Coronary artery (tissue), 2 donors: ENCODE measurements around the gene PPM1N.

Source experiments
- DNase-seq: peaks from one replicate; pipeline ENCODE4 v3.0.0-alpha.2; 2017; ENCODE audit warnings: low spot score
- H3K27ac ChIP-seq, 2 donors: fragments of 200-600 bp; sonication (generic); one replicate each; pipeline ENCODE4 v1.5.1; 2016 to 2019
- H3K4me3 ChIP-seq: fragments of 200-600 bp; sonication (generic); 2 replicates; pipeline ENCODE4 v1.5.1; 2016; ENCODE audit warnings: mild to moderate bottlenecking, moderate library complexity
- CTCF ChIP-seq: fragments of 200-600 bp; sonication (generic); IDR thresholded peaks from one replicate; pipeline ENCODE4 v1.5.1; 2019; ENCODE audit warnings: antibody characterized with exemption

PPM1N gene, protein sequence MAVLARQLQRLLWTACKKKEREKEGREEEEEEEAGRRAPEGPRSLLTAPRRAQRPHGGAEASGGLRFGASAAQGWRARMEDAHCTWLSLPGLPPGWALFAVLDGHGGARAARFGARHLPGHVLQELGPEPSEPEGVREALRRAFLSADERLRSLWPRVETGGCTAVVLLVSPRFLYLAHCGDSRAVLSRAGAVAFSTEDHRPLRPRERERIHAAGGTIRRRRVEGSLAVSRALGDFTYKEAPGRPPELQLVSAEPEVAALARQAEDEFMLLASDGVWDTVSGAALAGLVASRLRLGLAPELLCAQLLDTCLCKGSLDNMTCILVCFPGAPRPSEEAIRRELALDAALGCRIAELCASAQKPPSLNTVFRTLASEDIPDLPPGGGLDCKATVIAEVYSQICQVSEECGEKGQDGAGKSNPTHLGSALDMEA

DNA sequence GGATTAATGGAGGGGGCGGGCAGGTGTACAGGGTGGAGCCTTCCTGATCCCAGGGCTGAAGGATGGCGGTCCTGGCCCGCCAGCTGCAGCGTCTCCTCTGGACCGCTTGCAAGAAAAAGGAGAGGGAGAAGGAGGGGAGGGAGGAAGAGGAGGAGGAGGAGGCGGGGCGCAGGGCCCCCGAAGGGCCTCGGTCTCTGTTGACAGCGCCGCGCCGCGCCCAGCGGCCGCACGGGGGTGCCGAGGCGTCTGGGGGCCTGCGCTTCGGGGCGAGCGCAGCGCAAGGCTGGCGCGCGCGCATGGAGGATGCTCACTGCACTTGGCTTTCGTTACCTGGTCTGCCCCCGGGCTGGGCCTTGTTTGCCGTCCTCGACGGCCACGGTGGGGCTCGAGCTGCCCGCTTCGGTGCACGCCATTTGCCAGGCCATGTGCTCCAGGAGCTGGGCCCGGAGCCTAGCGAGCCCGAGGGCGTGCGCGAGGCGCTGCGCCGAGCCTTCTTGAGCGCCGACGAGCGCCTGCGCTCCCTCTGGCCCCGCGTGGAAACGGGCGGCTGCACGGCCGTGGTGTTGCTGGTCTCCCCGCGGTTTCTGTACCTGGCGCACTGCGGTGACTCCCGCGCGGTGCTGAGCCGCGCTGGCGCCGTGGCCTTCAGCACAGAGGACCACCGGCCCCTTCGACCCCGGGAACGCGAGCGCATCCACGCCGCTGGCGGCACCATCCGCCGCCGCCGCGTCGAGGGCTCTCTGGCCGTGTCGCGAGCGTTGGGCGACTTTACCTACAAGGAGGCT lies at the start of gene PPM1N:
Gene PPM1N, plus strand, starts transcription at position 33 of the 785 bp plus-strand sequence. Its CDS starts 30 bp downstream, at position 63.
- Histone ChIP-seq H3K4me3 (peak within 1 kb of the TSS; percentile 79), H3K27ac (peak within 1 kb of the TSS in 1 of 2 donors; percentile 46)
- TF ChIP-seq CTCF = no peak
- no peak for DNase-seq

GRCh38 chr19:45448887-45449299 lies 49.4 kb upstream of the PPM1N start:
- no peak overlapping the region for H3K27ac ChIP-seq
- no peak for TF ChIP-seq CTCF
- no peak for DNase-seq
- H3K4me3 ChIP-seq = no peak overlapping the region

DNA sequence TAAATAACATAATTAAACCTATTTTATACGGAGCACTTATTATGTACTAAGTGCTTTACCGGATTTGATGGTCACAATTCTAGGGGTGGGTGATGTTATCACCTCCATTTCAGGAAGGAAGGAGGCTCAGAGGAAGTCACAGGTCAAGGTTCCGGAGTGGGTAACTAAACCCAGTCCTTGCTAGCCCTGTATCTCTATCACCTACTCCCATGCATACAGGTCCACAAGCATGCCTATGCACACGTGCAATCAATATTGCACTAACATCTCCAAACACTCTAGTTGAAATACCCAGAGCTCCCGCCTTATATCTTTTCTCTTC lies 48.3 kb upstream of the PPM1N start:
- Histone ChIP-seq H3K4me3 (peak overlapping the region; percentile 90), H3K27ac (peak overlapping the region; percentile 58 to 86)
- no peak for TF ChIP-seq CTCF
- no peak for DNase-seq

GRCh38 chr19:45451131-45451849 lies 47.0 kb upstream of the PPM1N start:
- Histone ChIP-seq H3K4me3 (peak overlapping the region; percentile 90), H3K27ac (peak overlapping the region; percentile 83 to 96)
- no peak for TF ChIP-seq CTCF
- peak; percentile 83 for DNase-seq

- no peak overlapping the region for H3K4me3 ChIP-seq
- peak overlapping the region in 1 of 2 donors; percentile 96 for H3K27ac ChIP-seq
- TF ChIP-seq CTCF = no peak
- DNase-seq = no peak
Observed at GRCh38 chr19:45451850-45452387, 46.3 kb upstream of the PPM1N start.

GRCh38 chr19:45455707-45456499 lies 42.3 kb upstream of the PPM1N start:
- peak overlapping the region; percentile 56 for H3K4me3 ChIP-seq
- peak overlapping the region; percentile 83 to 90 for H3K27ac ChIP-seq
- DNase-seq = peak; percentile 99
- no peak for TF ChIP-seq CTCF
